Endothelial cell (in vitro differentiated cells): ENCODE measurements around the gene ETS1. TPM values are rescaled to one million over a fixed set of nuclear protein-coding genes. Genes with fewer than 3 reads are reported as not detected.

Source experiments
- DNase-seq: peaks from one replicate; pipeline ENCODE4 v3.0.0; 2021; ENCODE audit warnings: low spot score
- H3K27ac Mint-ChIP-seq: one replicate; pipeline ENCODE4 v1.8.0; 2021; ENCODE audit warnings: mixed read lengths, inconsistent platforms; ENCODE audit not compliant: unreplicated experiment
- H3K27me3 Mint-ChIP-seq: one replicate; pipeline ENCODE4 v1.8.0; 2021; ENCODE audit warnings: mild to moderate bottlenecking, moderate library complexity, mixed read lengths, inconsistent platforms; ENCODE audit not compliant: unreplicated experiment
- H3K36me3 Mint-ChIP-seq: one replicate; pipeline ENCODE4 v1.8.0; 2021; ENCODE audit warnings: mild to moderate bottlenecking, low read depth, mixed read lengths, inconsistent platforms; ENCODE audit not compliant: unreplicated experiment
- H3K4me1 Mint-ChIP-seq: one replicate; pipeline ENCODE4 v1.8.0; 2021; ENCODE audit warnings: mild to moderate bottlenecking, mixed read lengths, inconsistent platforms; ENCODE audit not compliant: unreplicated experiment
- H3K4me3 Mint-ChIP-seq: one replicate; pipeline ENCODE4 v1.8.0; 2021; ENCODE audit warnings: mild to moderate bottlenecking, mixed read lengths, inconsistent platforms; ENCODE audit not compliant: unreplicated experiment
- H3K9me3 Mint-ChIP-seq: one replicate; pipeline ENCODE4 v1.8.0; 2021; ENCODE audit warnings: mixed read lengths, inconsistent platforms; ENCODE audit not compliant: unreplicated experiment
- CTCF ChIP-seq: fragments of 200-600 bp; sonication (generic); IDR thresholded peaks from one replicate; pipeline ENCODE4 v1.5.0; 2021; ENCODE audit warnings: antibody characterized with exemption; ENCODE audit not compliant: unreplicated experiment
- total RNA-seq: library from RNA; stranded (reverse); fragmentation: NEBNext Ultra II Directional; extraction: Animal tissue kit (Norgen Biotek cat#: 25700); gene quantifications from one replicate; pipeline ENCODE4 v1.2.1, GENCODE V29; 2021; ENCODE audit not compliant: unreplicated experiment

Gene ETS1
- total RNA-seq, 1 donor from 2014 or later = 309 TPM

GRCh38 chr11:128522055-128522942, 65.1 kb downstream of the ETS1 start:
- H3K27ac Mint-ChIP-seq = peak overlapping the region; percentile 82

GRCh38 chr11:128521682-128522054, 65.7 kb downstream of the ETS1 start:
- peaks cover 76% of the 10 kb centered on the region for H3K4me1 Mint-ChIP-seq
- no peak for DNase-seq
- H3K36me3 Mint-ChIP-seq = peaks cover 31% of the 10 kb centered on the region
- H3K9me3 Mint-ChIP-seq = no peaks in the 10 kb centered on the region
- H3K4me3 Mint-ChIP-seq = peak overlapping the region; percentile 96
- H3K27me3 Mint-ChIP-seq = peaks cover 9% of the 10 kb centered on the region
- H3K27ac Mint-ChIP-seq = peak overlapping the region; percentile 76
- no peak for TF ChIP-seq CTCF

More at GRCh38 chr11:128522055-128522942, 65.1 kb downstream of the ETS1 start:
- no peak for TF ChIP-seq CTCF
- no peaks in the 10 kb centered on the region for H3K9me3 Mint-ChIP-seq
- H3K36me3 Mint-ChIP-seq = peaks cover 24% of the 10 kb centered on the region
- peak; percentile 93 for DNase-seq
- peak overlapping the region; percentile 96 for H3K4me3 Mint-ChIP-seq
- H3K4me1 Mint-ChIP-seq = peaks cover 76% of the 10 kb centered on the region
- H3K27me3 Mint-ChIP-seq = peaks cover 9% of the 10 kb centered on the region

GRCh38 chr11:128520888-128521681, 66.3 kb downstream of the ETS1 start:
- Mint-ChIP-seq H3K9me3 (no peaks in the 10 kb centered on the region), H3K36me3 (peaks cover 35% of the 10 kb centered on the region), H3K4me1 (peaks cover 76% of the 10 kb centered on the region), H3K4me3 (peak overlapping the region; percentile 96), H3K27ac (peak overlapping the region; percentile 76), H3K27me3 (peaks cover 9% of the 10 kb centered on the region)
- DNase-seq = no peak
- no peak for TF ChIP-seq CTCF

- H3K27ac Mint-ChIP-seq = peak overlapping the region; percentile 76
Measured at GRCh38 chr11:128520206-128520887, 67.0 kb downstream of the ETS1 start.

More at GRCh38 chr11:128520206-128520887, 67.0 kb downstream of the ETS1 start:
- Mint-ChIP-seq H3K36me3 (peaks cover 35% of the 10 kb centered on the region), H3K9me3 (no peaks in the 10 kb centered on the region), H3K4me3 (peak overlapping the region; percentile 96), H3K4me1 (peaks cover 76% of the 10 kb centered on the region), H3K27me3 (peaks cover 9% of the 10 kb centered on the region)
- DNase-seq = no peak
- no peak for TF ChIP-seq CTCF
